ENCODE results near the gene PRR32. TPM values are rescaled to one million over a fixed set of nuclear protein-coding genes. Genes with fewer than 3 reads are reported as not detected.

Gene PRR32
- total RNA-seq, 4 donors from 2014 or later = not detected

DNA sequence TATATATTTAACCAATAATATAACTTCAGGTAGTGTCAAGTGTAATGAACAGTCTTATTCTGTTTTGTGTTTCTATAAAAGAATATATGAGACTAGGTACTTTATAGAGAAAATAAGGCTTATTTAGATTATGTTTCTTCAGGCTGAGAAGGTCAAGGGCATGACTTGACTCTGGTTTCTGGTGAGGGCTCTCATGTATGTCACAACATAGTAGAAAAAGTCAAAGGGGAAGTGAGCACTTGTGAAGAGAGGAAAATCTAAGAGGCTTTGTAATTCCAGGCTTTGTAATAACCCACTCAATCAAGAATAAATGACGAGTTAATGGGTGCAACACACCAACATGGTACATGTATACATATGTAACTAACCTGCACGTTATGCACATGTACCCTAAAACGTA, 27.6 kb downstream of the PRR32 start:
- H3K4me3 ChIP-seq = no peak overlapping the region
- H3K4me1 ChIP-seq = no peaks in the 10 kb centered on the region
- H3K9me3 ChIP-seq = no peaks in the 10 kb centered on the region
- H3K27ac ChIP-seq (replicated peaks in 1 of 4) = no peak overlapping the region
- TF ChIP-seq POLR2AphosphoS5 (IDR thresholded peaks at IDR 0.05) (no peak), EP300 (IDR thresholded peaks at IDR 0.05) (no peak), POLR2A (IDR thresholded peaks at IDR 0.05; ENCODE audit: low read depth) (no peak)
- TF ChIP-seq, protein P1, sequence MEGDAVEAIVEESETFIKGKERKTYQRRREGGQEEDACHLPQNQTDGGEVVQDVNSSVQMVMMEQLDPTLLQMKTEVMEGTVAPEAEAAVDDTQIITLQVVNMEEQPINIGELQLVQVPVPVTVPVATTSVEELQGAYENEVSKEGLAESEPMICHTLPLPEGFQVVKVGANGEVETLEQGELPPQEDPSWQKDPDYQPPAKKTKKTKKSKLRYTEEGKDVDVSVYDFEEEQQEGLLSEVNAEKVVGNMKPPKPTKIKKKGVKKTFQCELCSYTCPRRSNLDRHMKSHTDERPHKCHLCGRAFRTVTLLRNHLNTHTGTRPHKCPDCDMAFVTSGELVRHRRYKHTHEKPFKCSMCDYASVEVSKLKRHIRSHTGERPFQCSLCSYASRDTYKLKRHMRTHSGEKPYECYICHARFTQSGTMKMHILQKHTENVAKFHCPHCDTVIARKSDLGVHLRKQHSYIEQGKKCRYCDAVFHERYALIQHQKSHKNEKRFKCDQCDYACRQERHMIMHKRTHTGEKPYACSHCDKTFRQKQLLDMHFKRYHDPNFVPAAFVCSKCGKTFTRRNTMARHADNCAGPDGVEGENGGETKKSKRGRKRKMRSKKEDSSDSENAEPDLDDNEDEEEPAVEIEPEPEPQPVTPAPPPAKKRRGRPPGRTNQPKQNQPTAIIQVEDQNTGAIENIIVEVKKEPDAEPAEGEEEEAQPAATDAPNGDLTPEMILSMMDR (IDR thresholded peaks at IDR 0.05) = no peak
- no peaks in the 10 kb centered on the region for H3K36me3 ChIP-seq
- intact Hi-C loops (cut with DNase I) = no loop called here
- no peak for DNase-seq (ENCODE audit: extremely low spot score)
- no peaks in the 10 kb centered on the region for H3K27me3 ChIP-seq
- whole genome bisulfite sequencing = 61% methylated on average over 3 of the region's 3 CpGs

DNA sequence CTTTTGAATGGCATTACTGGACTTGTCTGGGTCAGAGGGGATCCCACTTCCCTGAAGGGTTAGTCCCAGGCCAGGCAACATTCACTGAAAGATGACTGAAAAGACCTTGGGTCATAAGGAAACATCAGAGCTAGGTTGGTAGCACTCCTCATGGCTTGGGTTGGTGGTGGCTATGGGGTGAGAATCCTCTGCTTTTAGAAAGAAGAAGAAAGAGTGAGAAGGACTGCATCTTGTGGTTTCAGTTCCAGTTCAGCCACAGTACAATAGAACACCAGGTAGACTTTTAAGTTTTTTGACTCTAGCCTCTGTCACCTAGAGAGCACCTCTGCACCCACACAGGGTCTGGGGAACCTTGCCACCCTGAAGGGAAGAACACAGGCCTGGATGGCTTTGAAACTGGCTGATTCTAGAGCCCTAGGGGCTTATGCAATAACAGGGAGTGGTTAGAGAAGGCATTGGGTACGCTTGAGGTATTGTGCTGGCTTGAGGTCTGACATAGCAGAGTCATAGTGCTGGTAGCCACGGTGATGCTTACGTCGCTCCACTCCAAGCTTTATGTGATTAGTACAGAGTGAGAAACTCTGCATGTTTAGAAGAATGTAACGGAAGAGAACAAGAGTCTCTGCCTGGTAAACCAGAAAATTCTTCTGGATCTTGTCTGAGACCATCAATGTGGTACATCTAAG, 36.5 kb downstream of the PRR32 start:
- H3K27me3 ChIP-seq = no peaks in the 10 kb centered on the region
- no peaks in the 10 kb centered on the region for H3K4me1 ChIP-seq
- no peak for DNase-seq (ENCODE audit: extremely low spot score)
- WGBS = 67% methylated on average over 5 of the region's 5 CpGs
- H3K36me3 ChIP-seq = no peaks in the 10 kb centered on the region
- no peak overlapping the region for H3K27ac ChIP-seq (replicated peaks in 1 of 4)
- TF ChIP-seq POLR2A (IDR thresholded peaks at IDR 0.05; ENCODE audit: low read depth) (no peak), POLR2AphosphoS5 (IDR thresholded peaks at IDR 0.05) (no peak), EP300 (IDR thresholded peaks at IDR 0.05) (no peak)
- TF ChIP-seq, protein P1 (IDR thresholded peaks at IDR 0.05) = no peak
- intact Hi-C loops (cut with DNase I) = no loop called here
- no peak overlapping the region for H3K4me3 ChIP-seq
- no peaks in the 10 kb centered on the region for H3K9me3 ChIP-seq
